GM23338 (cell line): ENCODE measurements around the gene ARSI.

ENCODE experiments used
- EZH2phosphoT487 ChIP-seq: fragments of 200-600 bp; sonication (generic); IDR thresholded peaks from one replicate; pipeline ENCODE4 v1.8.1; 2018; ENCODE audit warnings: antibody characterized with exemption; ENCODE audit not compliant: unreplicated experiment
- JUNB ChIP-seq: IDR thresholded peaks from one replicate; pipeline ENCODE4 v1.6.1; 2016; ENCODE audit warnings: antibody characterized with exemption; ENCODE audit not compliant: unreplicated experiment
- POLR2AphosphoS5 ChIP-seq: IDR thresholded peaks from 2 replicates; pipeline ENCODE4 v1.6.1; 2016; ENCODE audit warnings: antibody characterized with exemption, low read depth
- TF ChIP-seq, protein P1 (sequence below), 2 experiments: fragments of 200-600 bp in 1 of 2; sonication (generic) in 1 of 2; conservative IDR thresholded peaks; 2 replicates each; pipeline versions ENCODE4 v1.5.1 to v1.6.1; 2016 to 2017; ENCODE audit warnings: antibody characterized with exemption in 2 of 2, low read depth in 2 of 2, mild to moderate bottlenecking in 2 of 2, moderate library complexity in 1 of 2

DNA sequence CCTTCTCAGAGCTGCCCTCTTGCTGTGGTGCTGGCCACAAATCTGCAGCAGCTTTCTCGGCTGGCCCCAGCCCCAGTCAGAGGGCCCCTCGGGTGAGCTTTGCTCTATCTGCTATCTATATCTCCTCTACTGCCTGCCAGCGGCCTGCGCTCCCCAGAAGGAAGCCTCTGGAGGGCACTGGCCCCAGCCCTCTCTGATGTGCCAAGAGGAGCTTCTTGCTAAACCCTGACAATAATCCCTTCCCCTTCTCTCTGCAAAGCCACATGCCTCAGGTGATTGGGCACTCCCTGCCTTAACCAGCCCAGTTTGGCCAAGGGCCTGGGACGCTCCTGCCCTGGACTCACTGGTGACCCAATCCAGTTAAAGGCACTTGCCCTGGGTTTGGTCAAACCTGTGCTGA, 55.9 kb downstream of the ARSI start:
- TF ChIP-seq EZH2phosphoT487 (no peak), POLR2AphosphoS5 (no peak), JUNB (no peak)
- TF ChIP-seq, protein P1, sequence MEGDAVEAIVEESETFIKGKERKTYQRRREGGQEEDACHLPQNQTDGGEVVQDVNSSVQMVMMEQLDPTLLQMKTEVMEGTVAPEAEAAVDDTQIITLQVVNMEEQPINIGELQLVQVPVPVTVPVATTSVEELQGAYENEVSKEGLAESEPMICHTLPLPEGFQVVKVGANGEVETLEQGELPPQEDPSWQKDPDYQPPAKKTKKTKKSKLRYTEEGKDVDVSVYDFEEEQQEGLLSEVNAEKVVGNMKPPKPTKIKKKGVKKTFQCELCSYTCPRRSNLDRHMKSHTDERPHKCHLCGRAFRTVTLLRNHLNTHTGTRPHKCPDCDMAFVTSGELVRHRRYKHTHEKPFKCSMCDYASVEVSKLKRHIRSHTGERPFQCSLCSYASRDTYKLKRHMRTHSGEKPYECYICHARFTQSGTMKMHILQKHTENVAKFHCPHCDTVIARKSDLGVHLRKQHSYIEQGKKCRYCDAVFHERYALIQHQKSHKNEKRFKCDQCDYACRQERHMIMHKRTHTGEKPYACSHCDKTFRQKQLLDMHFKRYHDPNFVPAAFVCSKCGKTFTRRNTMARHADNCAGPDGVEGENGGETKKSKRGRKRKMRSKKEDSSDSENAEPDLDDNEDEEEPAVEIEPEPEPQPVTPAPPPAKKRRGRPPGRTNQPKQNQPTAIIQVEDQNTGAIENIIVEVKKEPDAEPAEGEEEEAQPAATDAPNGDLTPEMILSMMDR (conservative IDR thresholded peaks at IDR 0.05; ENCODE audit: low read depth in 2 of 2) = no peak
